ENCODE data around the gene CXCL5.

Gene CXCL5

GRCh38 chr4:74023709-74024108 is 25.2 kb upstream of the CXCL5 start:
- Mint-ChIP-seq H3K27ac (no peak overlapping the region), H3K9me3 (no peaks in the 10 kb centered on the region), H3K27me3 (ENCODE audit: low read depth) (no peaks in the 10 kb centered on the region), H3K36me3 (ENCODE audit: low read depth) (no peaks in the 10 kb centered on the region), H3K4me1 (no peaks in the 10 kb centered on the region), H3K4me3 (no peak overlapping the region)
- no peak for TF ChIP-seq CTCF (IDR thresholded peaks at IDR 0.05; ENCODE audit: unreplicated experiment in 3 of 3)

- Mint-ChIP-seq H3K4me1 (no peaks in the 10 kb centered on the region), H3K27me3 (ENCODE audit: low read depth) (no peaks in the 10 kb centered on the region)
These were observed 23.1 kb upstream of the CXCL5 start for GRCh38 chr4:74021601-74022000.

GRCh38 chr4:74018771-74019170 is 20.3 kb upstream of the CXCL5 start:
- no peaks in the 10 kb centered on the region for H3K9me3 Mint-ChIP-seq
- H3K27me3 Mint-ChIP-seq (ENCODE audit: low read depth), result no peaks in the 10 kb centered on the region
- no peaks in the 10 kb centered on the region for H3K4me1 Mint-ChIP-seq
- no peak overlapping the region for H3K4me3 Mint-ChIP-seq
- no peaks in the 10 kb centered on the region for H3K36me3 Mint-ChIP-seq (ENCODE audit: low read depth)
- H3K27ac Mint-ChIP-seq, result no peak overlapping the region
- TF ChIP-seq CTCF (IDR thresholded peaks at IDR 0.05; ENCODE audit: unreplicated experiment in 3 of 3), result no peak

More at GRCh38 chr4:74021601-74022000, 23.1 kb upstream of the CXCL5 start:
- H3K27ac Mint-ChIP-seq, result no peak overlapping the region
- H3K4me3 Mint-ChIP-seq, result no peak overlapping the region
- TF ChIP-seq CTCF (IDR thresholded peaks at IDR 0.05; ENCODE audit: unreplicated experiment in 3 of 3), result no peak
- H3K9me3 Mint-ChIP-seq, result no peaks in the 10 kb centered on the region
- no peaks in the 10 kb centered on the region for H3K36me3 Mint-ChIP-seq (ENCODE audit: low read depth)

- Mint-ChIP-seq H3K4me3 (no peak overlapping the region), H3K27me3 (ENCODE audit: low read depth) (no peaks in the 10 kb centered on the region), H3K4me1 (no peaks in the 10 kb centered on the region), H3K36me3 (ENCODE audit: low read depth) (no peaks in the 10 kb centered on the region), H3K27ac (no peak overlapping the region), H3K9me3 (no peaks in the 10 kb centered on the region)
- TF ChIP-seq CTCF (IDR thresholded peaks at IDR 0.05; ENCODE audit: unreplicated experiment in 3 of 3), result no peak
These were observed 19.6 kb upstream of the CXCL5 start for GRCh38 chr4:74018116-74018515.

- no peak for TF ChIP-seq CTCF (IDR thresholded peaks at IDR 0.05; ENCODE audit: unreplicated experiment in 3 of 3)
- no peaks in the 10 kb centered on the region for H3K9me3 Mint-ChIP-seq
- H3K27me3 Mint-ChIP-seq (ENCODE audit: low read depth), result no peaks in the 10 kb centered on the region
- H3K36me3 Mint-ChIP-seq (ENCODE audit: low read depth), result no peaks in the 10 kb centered on the region
- H3K4me1 Mint-ChIP-seq, result no peaks in the 10 kb centered on the region
- H3K4me3 Mint-ChIP-seq, result no peak overlapping the region
- no peak overlapping the region for H3K27ac Mint-ChIP-seq
These were observed 17.6 kb upstream of the CXCL5 start for GRCh38 chr4:74016068-74016467.

- Mint-ChIP-seq H3K9me3 (no peaks in the 10 kb centered on the region), H3K4me1 (no peaks in the 10 kb centered on the region), H3K36me3 (ENCODE audit: low read depth) (no peaks in the 10 kb centered on the region), H3K27ac (no peak overlapping the region), H3K4me3 (no peak overlapping the region), H3K27me3 (ENCODE audit: low read depth) (no peaks in the 10 kb centered on the region)
- no peak for TF ChIP-seq CTCF (IDR thresholded peaks at IDR 0.05; ENCODE audit: unreplicated experiment in 3 of 3)
These were observed 16.8 kb upstream of the CXCL5 start for GRCh38 chr4:74015126-74015780.
